ENCODE data around the gene CD81.
A peak's percentile ranks its signal among the peaks of the same experiment; 100 is the strongest.

CD81 gene

GRCh38 chr11:2444821-2445745, 68.0 kb downstream of the CD81 start, which contains the start of gene KCNQ1:
Gene KCNQ1, plus strand, starts transcription at chr11:2445008. Its CDS starts 91 bp downstream, at chr11:2445099.
- H3K36me3 ChIP-seq (ENCODE audit: low read depth), result no peaks in the 10 kb centered on the region

GRCh38 chr11:2445746-2446551, 68.8 kb downstream of the CD81 start:
- Histone ChIP-seq H3K36me3 (ENCODE audit: low read depth) (no peaks in the 10 kb centered on the region), H3K27me3 (ENCODE audit: insufficient read depth, poor library complexity, severe bottlenecking) (peaks cover 27% of the 10 kb centered on the region), H3K4me3 (ENCODE audit: severe bottlenecking) (no peak overlapping the region), H3K27ac (ENCODE audit: poor library complexity, severe bottlenecking) (no peak overlapping the region), H3K9me3 (ENCODE audit: severe bottlenecking) (no peaks in the 10 kb centered on the region), H3K4me1 (ENCODE audit: insufficient read depth, poor library complexity, severe bottlenecking) (no peaks in the 10 kb centered on the region)
- DNase-seq (ENCODE audit: low spot score) (peak; percentile 54), ATAC-seq (ENCODE audit: low read depth) (no peak)
- TF ChIP-seq CTCF (IDR thresholded peaks at IDR 0.05; ENCODE audit: poor library complexity, severe bottlenecking), result no peak

More at GRCh38 chr11:2444821-2445745, 68.0 kb downstream of the CD81 start, which contains the start of gene KCNQ1:
- Histone ChIP-seq H3K4me3 (ENCODE audit: severe bottlenecking) (peak within 1 kb of the TSS; percentile 46), H3K27ac (ENCODE audit: poor library complexity, severe bottlenecking) (no peak within 1 kb of the TSS), H3K9me3 (ENCODE audit: severe bottlenecking) (no peaks in the 10 kb centered on the region), H3K4me1 (ENCODE audit: insufficient read depth, poor library complexity, severe bottlenecking) (no peaks in the 10 kb centered on the region), H3K27me3 (ENCODE audit: insufficient read depth, poor library complexity, severe bottlenecking) (peaks cover 27% of the 10 kb centered on the region)
- ATAC-seq (ENCODE audit: low read depth), result peak; percentile 76
- TF ChIP-seq CTCF (IDR thresholded peaks at IDR 0.05; ENCODE audit: poor library complexity, severe bottlenecking), result peak; percentile 19
- peak; percentile 41 for DNase-seq (ENCODE audit: low spot score)

GRCh38 chr11:2446590-2447252, 69.6 kb downstream of the CD81 start:
- H3K4me1 ChIP-seq (ENCODE audit: insufficient read depth, poor library complexity, severe bottlenecking), result no peaks in the 10 kb centered on the region
- H3K9me3 ChIP-seq (ENCODE audit: severe bottlenecking), result no peaks in the 10 kb centered on the region
- H3K27ac ChIP-seq (ENCODE audit: poor library complexity, severe bottlenecking), result no peak overlapping the region
- no peak for TF ChIP-seq CTCF (IDR thresholded peaks at IDR 0.05; ENCODE audit: poor library complexity, severe bottlenecking)
- peaks cover 27% of the 10 kb centered on the region for H3K27me3 ChIP-seq (ENCODE audit: insufficient read depth, poor library complexity, severe bottlenecking)
- ATAC-seq (ENCODE audit: low read depth), result no peak
- no peaks in the 10 kb centered on the region for H3K36me3 ChIP-seq (ENCODE audit: low read depth)
- no peak overlapping the region for H3K4me3 ChIP-seq (ENCODE audit: severe bottlenecking)
- DNase-seq (ENCODE audit: low spot score), result peak; percentile 40

Data from RWPE2 (cell line).